Tibial nerve (tissue), 4 donors: ENCODE data around the gene P2RY8.

Experiments used
- CTCF ChIP-seq, 5 experiments: fragments of 200-600 bp in 3 of 5; fragments of 450-650 bp in 2 of 5; sonication (generic) in 3 of 5; IDR thresholded peaks; one replicate each; pipeline ENCODE4 v1.5.1; 2016 to 2019; ENCODE audit warnings: antibody characterized with exemption in 5 of 5, mild to moderate bottlenecking in 3 of 5, moderate library complexity in 2 of 5
- EP300 ChIP-seq, 2 donors: sonication (generic); formaldehyde crosslinking; IDR thresholded peaks; one replicate each; pipeline ENCODE4 v1.6.1; 2017; ENCODE audit warnings: antibody characterized with exemption in 2 of 2, mild to moderate bottlenecking in 1 of 2
- POLR2A ChIP-seq, 2 donors: fragments of 450-650 bp; IDR thresholded peaks; one replicate each; pipeline ENCODE4 v1.6.1; 2017; ENCODE audit warnings: antibody characterized with exemption in 2 of 2, mild to moderate bottlenecking in 2 of 2, moderate library complexity in 2 of 2

GRCh38 chrX:1442724-1443367, 94.1 kb downstream of the P2RY8 start:
- TF ChIP-seq CTCF (IDR thresholded peaks at IDR 0.05) (no peak), EP300 (IDR thresholded peaks at IDR 0.05) (no peak), POLR2A (IDR thresholded peaks at IDR 0.05) (no peak)
